K562 (cell line): ENCODE results near the gene EPHB1. TPM values are rescaled to one million over a fixed set of nuclear protein-coding genes. Genes with fewer than 3 reads are reported as not detected.

Experiments
- ATAC-seq: fragments of 200-7000 bp; cut with Tn5 transposase; 3 replicates; pipeline ENCODE4 v1.9.1; 2020; ENCODE audit warnings: moderate library complexity
- BruUV-seq: library from RNA; stranded (reverse); fragments of 400-500 nt; replicated peaks from 2 replicates; lab custom pipeline; 2021; lab: Mats Ljungman, UMichigan
- CTCF ChIA-PET: fragments of 300-600 bp; formaldehyde crosslinking; extraction: SDS; loops from one replicate; lab custom pipeline; 2021; ENCODE audit warnings: low intra/inter-chr PET ratio; lab: Yijun Ruan, JAX
- POLR2A ChIA-PET: fragments of 300-600, 350-650 bp; sonication (Branson Sonifier 250); formaldehyde crosslinking; extraction: SDS; loops from one replicate; lab custom pipeline; 2021; ENCODE audit warnings: antibody characterized with exemption, inconsistent platforms; lab: Yijun Ruan, JAX
- DNase-seq, 4 experiments: peaks; one replicate each; pipeline versions ENCODE4 v3.0.0 to v3.0.0-alpha.2; 2011 to 2018; ENCODE audit warnings: low spot score in 3 of 4, mixed read lengths in 3 of 4; ENCODE audit errors: extremely low read depth in 1 of 4
- FAIRE-seq: peaks from 2 replicates; lab custom pipeline; 2011; peaks lifted over from hg19 to GRCh38; lab: Jason Lieb, UNC
- H2AFZ ChIP-seq: 2 replicates; pipeline ENCODE4 v1.6.0; 2011; ENCODE audit warnings: low read depth, low read length, control low read depth, inconsistent platforms
- H3K27ac ChIP-seq: fragments of 200-600 bp; 3 replicates; pipeline ENCODE4 v1.8.0; 2011; ENCODE audit warnings: low read depth, mild to moderate bottlenecking, control low read depth, inconsistent platforms, low read length, moderate library complexity, mixed read lengths; ENCODE audit errors: extremely low read depth
- H3K27me3 ChIP-seq, 2 experiments: fragments of 300-600 bp in 1 of 2; 2 replicates in 1 of 2; 3 replicates in 1 of 2; pipeline versions ENCODE4 v1.6.0 to v1.8.0; 2011; ENCODE audit warnings: inconsistent platforms in 2 of 2, low read length in 2 of 2, mild to moderate bottlenecking in 1 of 2, mixed read lengths in 1 of 2, moderate library complexity in 1 of 2; ENCODE audit not compliant: control insufficient read depth in 2 of 2, insufficient read depth in 2 of 2
- H3K36me3 ChIP-seq: fragments of 300-600 bp; 3 replicates; pipeline ENCODE4 v1.8.0; 2011; ENCODE audit warnings: mild to moderate bottlenecking, low read length, inconsistent platforms; ENCODE audit not compliant: control insufficient read depth, insufficient read depth
- H3K4me1 ChIP-seq, 2 experiments: fragments of 200-600 bp in 1 of 2; replicated peaks in 1 of 2; 2 replicates in 1 of 2; 3 replicates in 1 of 2; pipeline versions ENCODE4 v1.5.1 to v1.8.0; 2011; ENCODE audit warnings: inconsistent platforms in 2 of 2, low read length in 2 of 2, mild to moderate bottlenecking in 1 of 2, mixed read lengths in 1 of 2, moderate library complexity in 1 of 2; ENCODE audit not compliant: control insufficient read depth in 2 of 2, insufficient read depth in 2 of 2
- H3K4me2 ChIP-seq: 2 replicates; pipeline ENCODE4 v1.6.1; 2011; ENCODE audit warnings: low read length, control low read depth, inconsistent platforms, mixed read lengths; ENCODE audit not compliant: insufficient read depth
- H3K4me3 ChIP-seq: fragments of 200-600 bp; sonication (generic), shearing (Covaris generic); 2 replicates; pipeline ENCODE4 v1.5.1; 2016; ENCODE audit warnings: control low read depth, inconsistent platforms
- H3K79me2 ChIP-seq: fragments of 200-600 bp; 3 replicates; pipeline ENCODE4 v1.8.0; 2011; ENCODE audit warnings: low read length, inconsistent platforms; ENCODE audit not compliant: control insufficient read depth, insufficient read depth
- H3K9ac ChIP-seq, 2 experiments: 2 replicates each; pipeline versions ENCODE4 v1.6.0 to v1.6.1; 2011; ENCODE audit warnings: low read depth in 2 of 2, low read length in 2 of 2, control low read depth in 1 of 2, inconsistent platforms in 1 of 2, mild to moderate bottlenecking in 1 of 2, mixed read lengths in 1 of 2; ENCODE audit not compliant: insufficient read depth in 1 of 2
- H3K9me1 ChIP-seq: one replicate; pipeline ENCODE4 v1.6.0; 2011; ENCODE audit warnings: inconsistent platforms, mild to moderate bottlenecking, low read length, moderate library complexity; ENCODE audit not compliant: control insufficient read depth, insufficient read depth
- H3K9me3 ChIP-seq: replicated peaks from 2 replicates; pipeline ENCODE4 v1.5.1; 2011; ENCODE audit warnings: low read depth, low read length, inconsistent platforms; ENCODE audit not compliant: control insufficient read depth, insufficient read depth
- H4K20me1 ChIP-seq: replicated peaks from 2 replicates; pipeline ENCODE4 v1.6.1; 2011; ENCODE audit warnings: low read length, inconsistent platforms, mixed read lengths; ENCODE audit not compliant: control insufficient read depth, insufficient read depth
- E2F1 ChIP-seq: sonication (generic); formaldehyde crosslinking; IDR thresholded peaks from 2 replicates; pipeline ENCODE4 v1.8.1; 2023; ENCODE audit warnings: mild to moderate bottlenecking, missing genetic modification reagents, moderate library complexity
- ETV1 ChIP-seq: fragments of 450-650 bp; conservative IDR thresholded peaks from 2 replicates; pipeline ENCODE4 v1.6.1; 2016; ENCODE audit warnings: missing genetic modification characterization, control low read depth, low read depth, missing compliant biosample characterization
- KLF10 ChIP-seq: fragments of 250-450 bp; sonication (Bioruptor Pico); IDR thresholded peaks from 2 replicates; pipeline ENCODE4 v1.6.1; 2021; ENCODE audit warnings: matching md5 sums
- MBD2 ChIP-seq: sonication (generic); IDR thresholded peaks from 2 replicates; pipeline ENCODE4 v1.6.1; 2016; ENCODE audit warnings: low read depth, borderline replicate concordance
- MNT ChIP-seq, 2 experiments: fragments of 450-650 bp; conservative IDR thresholded peaks; 2 replicates each; pipeline ENCODE4 v1.6.1; 2017; ENCODE audit warnings: mild to moderate bottlenecking in 2 of 2, moderate library complexity in 2 of 2
- NBN ChIP-seq: fragments of 450-650 bp; IDR thresholded peaks from 2 replicates; pipeline ENCODE4 v1.6.1; 2016; ENCODE audit warnings: low read depth, mild to moderate bottlenecking
- NELFE ChIP-seq: IDR thresholded peaks from 2 replicates; pipeline ENCODE4 v1.6.1; 2011; ENCODE audit warnings: mild to moderate bottlenecking; ENCODE audit not compliant: insufficient read depth, insufficient read length
- NFRKB ChIP-seq: fragments of 450-650 bp; IDR thresholded peaks from 2 replicates; pipeline ENCODE4 v1.6.1; 2016; ENCODE audit warnings: low read depth
- POLR2G ChIP-seq: fragments of 200-400 bp; formaldehyde crosslinking; IDR thresholded peaks from 2 replicates; pipeline ENCODE4 v1.6.1; 2017; ENCODE audit warnings: low read depth, mild to moderate bottlenecking, antibody characterized with exemption, low read length, moderate library complexity
- SMARCC2 ChIP-seq: fragments of 450-650 bp; IDR thresholded peaks from 2 replicates; pipeline ENCODE4 v1.6.1; 2017; ENCODE audit warnings: antibody characterized with exemption, moderate library complexity, mild to moderate bottlenecking, low read depth
- SP1 ChIP-seq: sonication (generic); formaldehyde crosslinking; IDR thresholded peaks from 2 replicates; pipeline ENCODE4 v1.8.1; 2022; ENCODE audit warnings: mild to moderate bottlenecking, missing genetic modification reagents
- TARDBP ChIP-seq: fragments of 450-650 bp; IDR thresholded peaks from 2 replicates; pipeline ENCODE4 v1.6.1; 2016
- ZNF134 ChIP-seq: fragments of 250-450 bp; sonication (Bioruptor Pico); conservative IDR thresholded peaks from 2 replicates; pipeline ENCODE4 v1.4.0; 2020
- ZNF561 ChIP-seq: fragments of 450-650 bp; formaldehyde crosslinking; conservative IDR thresholded peaks from 2 replicates; pipeline ENCODE4 v1.4.0; 2020; ENCODE audit warnings: mild to moderate bottlenecking, moderate library complexity
- WGBS: fragments of 100-300 bp; shearing (Covaris generic); methylation state at CpG from one replicate; pipeline ENCODE4 v1.1.6; 2016; ENCODE audit warnings: low coverage, mixed read lengths; ENCODE audit not compliant: insufficient coverage; ENCODE audit errors: missing lambda C conversion rate; 5-methylcytosine and 5-hydroxymethylcytosine counted together
- in situ Hi-C: fragments of 300-500 bp; cut with MboI; formaldehyde crosslinking; loops from 4 replicates; pipeline ENCODE4 v1.15.0; 2018; ENCODE audit warnings: inconsistent platforms, mixed read lengths
- intact Hi-C: fragments of 100-400 bp; cut with micrococcal nuclease; formaldehyde crosslinking; loops from 2 replicates; pipeline ENCODE4 v1.14.2; 2022
- polyA plus RNA-seq, 8 experiments: library from polyadenylated mRNA; depleted of rRNA in 4 of 8; stranded (reverse) in 5 of 8; unstranded in 3 of 8; fragments of >200 nt; fragmentation: Nextera tagmentation in 2 of 8; fragmentation: Illumina TruSeq in 1 of 8; extraction: Ambion mirVana in 2 of 8; extraction: Trizol in 1 of 8; gene quantifications; 2 replicates each; pipeline versions ENCODE4 v1.2.1 to v1.2.3, GENCODE V29; 2011 to 2014; ENCODE audit warnings: inconsistent platforms in 1 of 8, missing spikeins in 1 of 8
- total RNA-seq, 7 experiments: library from RNA; depleted of rRNA in 6 of 7; stranded (reverse); fragments of >200 nt in 6 of 7; fragmentation: Illumina TruSeq in 2 of 7; extraction: Trizol in 2 of 7; gene quantifications; 2 replicates each; pipeline versions ENCODE4 v1.2.1 to v1.2.3, GENCODE V29; 2011 to 2021; ENCODE audit warnings: low replicate concordance in 1 of 7

EPHB1 gene
- total and polyA plus RNA-seq, 9 of the 15 experiments (the other 6 are each of a cell fraction or from before 2014, with no cell fraction given) = 0.29 TPM; not detected in 8

- H3K9me1 ChIP-seq = no peaks in the 10 kb centered on the region
- POLR2A ChIA-PET = no interaction called here
- BruUV-seq = no TSS peak
- TF ChIP-seq MNT (conservative IDR thresholded peaks at IDR 0.05) (no peak), ZNF134 (CRISPR knock-in tag) (no peak), TARDBP (no peak), KLF10 (CRISPR knock-in tag) (no peak), SP1 (CRISPR knock-in tag) (no peak), NBN (no peak), POLR2G (no peak), NFRKB (no peak), E2F1 (no peak), SMARCC2 (no peak), NELFE (no peak), ETV1 (no peak), MBD2 (no peak), ZNF561 (CRISPR knock-in tag) (no peak)
- in situ Hi-C loops = no loop called here
- no peaks in the 10 kb centered on the region for H3K27me3 ChIP-seq
- intact Hi-C loops = no loop called here
- FAIRE-seq (no peak), DNase-seq (no peak), ATAC-seq (no peak)
- WGBS = 2% methylated on average over 4 of the region's 4 CpGs
- H4K20me1 ChIP-seq = no peaks in the 10 kb centered on the region
- no peak overlapping the region for H3K27ac ChIP-seq
- H3K9me3 ChIP-seq = no peaks in the 10 kb centered on the region
- CTCF ChIA-PET = no interaction called here
- no peak overlapping the region for H3K9ac ChIP-seq
- H3K79me2 ChIP-seq = no peaks in the 10 kb centered on the region
- no peak overlapping the region for H3K4me2 ChIP-seq
- H3K36me3 ChIP-seq = no peaks in the 10 kb centered on the region
- H2AFZ ChIP-seq = no peak overlapping the region
- H3K4me3 ChIP-seq = no peak overlapping the region
- no peaks in the 10 kb centered on the region for H3K4me1 ChIP-seq
Measured at GRCh38 chr3:135051409-135051973, 256.4 kb downstream of the EPHB1 start.
